Omental fat pad (tissue), 4 donors: ENCODE measurements around the gene GLB1L. TPM values are rescaled to one million over a fixed set of nuclear protein-coding genes. Genes with fewer than 3 reads are reported as not detected.

ENCODE experiments used
- ATAC-seq: fragments of 150-250 bp; one replicate; pipeline ENCODE4 v1.9.1; 2016; ENCODE audit warnings: mild to moderate bottlenecking, moderate library complexity; ENCODE audit not compliant: low FRiP score
- DNase-seq: peaks from one replicate; pipeline ENCODE4 v3.0.0-alpha.2; 2019; ENCODE audit warnings: low spot score
- total RNA-seq, 4 donors: library from RNA; depleted of rRNA; stranded (reverse); fragments of >200 nt; gene quantifications; one replicate each; pipeline ENCODE4 v1.1.0, GENCODE V29; 2016
- TF ChIP-seq, protein P1 (sequence below), 3 donors: fragments of 450-650 bp; IDR thresholded peaks; one replicate each; pipeline ENCODE4 v1.5.1; 2016 to 2017; ENCODE audit warnings: antibody characterized with exemption in 3 of 3, mild to moderate bottlenecking in 3 of 3, moderate library complexity in 2 of 3

Gene GLB1L
- total RNA-seq, 4 donors from 2014 or later = 9.0 to 21.9 (median 12.3) TPM

DNA sequence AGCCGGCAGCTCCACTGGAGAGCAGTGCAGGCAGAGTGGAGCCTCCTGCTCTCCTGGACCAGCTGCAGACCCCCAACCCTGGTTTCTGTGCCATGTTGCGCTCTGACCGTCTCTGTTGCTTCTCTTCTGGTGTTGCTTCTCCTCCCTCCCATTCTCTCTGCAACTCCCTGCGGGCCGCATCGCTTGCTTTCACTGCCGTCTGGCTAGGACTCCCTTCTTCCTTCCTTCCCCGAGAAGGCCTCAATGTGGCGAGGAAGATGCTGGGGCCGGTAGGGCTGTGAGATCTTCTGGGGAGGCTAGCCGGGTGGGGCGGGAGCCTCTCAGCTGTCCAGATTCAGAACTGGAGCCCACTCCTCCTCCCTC is 40.1 kb upstream of the GLB1L start:
- no peak for ATAC-seq
- TF ChIP-seq, protein P1, sequence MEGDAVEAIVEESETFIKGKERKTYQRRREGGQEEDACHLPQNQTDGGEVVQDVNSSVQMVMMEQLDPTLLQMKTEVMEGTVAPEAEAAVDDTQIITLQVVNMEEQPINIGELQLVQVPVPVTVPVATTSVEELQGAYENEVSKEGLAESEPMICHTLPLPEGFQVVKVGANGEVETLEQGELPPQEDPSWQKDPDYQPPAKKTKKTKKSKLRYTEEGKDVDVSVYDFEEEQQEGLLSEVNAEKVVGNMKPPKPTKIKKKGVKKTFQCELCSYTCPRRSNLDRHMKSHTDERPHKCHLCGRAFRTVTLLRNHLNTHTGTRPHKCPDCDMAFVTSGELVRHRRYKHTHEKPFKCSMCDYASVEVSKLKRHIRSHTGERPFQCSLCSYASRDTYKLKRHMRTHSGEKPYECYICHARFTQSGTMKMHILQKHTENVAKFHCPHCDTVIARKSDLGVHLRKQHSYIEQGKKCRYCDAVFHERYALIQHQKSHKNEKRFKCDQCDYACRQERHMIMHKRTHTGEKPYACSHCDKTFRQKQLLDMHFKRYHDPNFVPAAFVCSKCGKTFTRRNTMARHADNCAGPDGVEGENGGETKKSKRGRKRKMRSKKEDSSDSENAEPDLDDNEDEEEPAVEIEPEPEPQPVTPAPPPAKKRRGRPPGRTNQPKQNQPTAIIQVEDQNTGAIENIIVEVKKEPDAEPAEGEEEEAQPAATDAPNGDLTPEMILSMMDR (IDR thresholded peaks at IDR 0.05) = no peak
- no peak for DNase-seq

DNA sequence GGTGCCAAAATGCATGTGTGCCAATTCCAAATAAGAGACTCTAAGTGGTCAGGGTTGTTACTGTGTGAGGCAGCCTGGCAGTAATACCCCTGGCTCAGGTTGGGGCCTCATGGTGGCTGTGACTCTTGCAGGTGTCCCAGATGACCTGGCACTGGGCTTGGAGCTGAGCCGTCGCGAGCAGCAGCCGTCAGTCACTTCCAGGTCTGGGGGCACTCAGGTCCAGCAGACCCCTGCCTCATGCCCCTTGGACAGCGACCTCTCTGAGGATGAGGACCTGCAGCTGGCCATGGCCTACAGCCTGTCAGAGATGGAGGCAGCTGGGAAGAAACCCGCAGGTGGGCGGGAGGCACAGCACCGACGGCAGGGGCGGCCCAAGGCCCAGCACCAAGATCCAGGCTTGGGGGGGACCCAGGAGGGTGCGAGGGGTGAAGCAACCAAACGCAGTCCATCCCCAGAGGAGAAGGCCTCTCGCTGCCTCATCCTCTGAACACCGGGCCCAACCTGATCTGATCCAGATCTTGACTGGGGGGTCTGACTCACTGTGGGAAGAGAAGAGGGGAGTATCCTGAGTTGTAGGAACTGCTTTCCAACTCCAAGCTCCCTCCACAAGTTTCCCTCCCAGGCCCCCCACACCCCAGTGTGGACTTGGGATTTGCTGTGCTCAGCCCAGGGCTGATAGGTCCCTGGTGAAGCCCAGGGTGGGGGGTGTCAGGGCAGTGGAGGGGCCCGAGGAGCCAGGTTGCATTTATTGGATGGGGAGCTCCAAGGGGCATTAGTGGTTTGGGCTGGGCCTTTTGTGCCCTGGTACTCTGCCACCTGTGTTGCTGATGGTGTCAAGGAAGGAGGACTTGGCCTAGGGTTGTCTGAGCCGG is 39.5 kb upstream of the GLB1L start:
- TF ChIP-seq, protein P1 (IDR thresholded peaks at IDR 0.05) = no peak
- no peak for DNase-seq
- no peak for ATAC-seq

DNA sequence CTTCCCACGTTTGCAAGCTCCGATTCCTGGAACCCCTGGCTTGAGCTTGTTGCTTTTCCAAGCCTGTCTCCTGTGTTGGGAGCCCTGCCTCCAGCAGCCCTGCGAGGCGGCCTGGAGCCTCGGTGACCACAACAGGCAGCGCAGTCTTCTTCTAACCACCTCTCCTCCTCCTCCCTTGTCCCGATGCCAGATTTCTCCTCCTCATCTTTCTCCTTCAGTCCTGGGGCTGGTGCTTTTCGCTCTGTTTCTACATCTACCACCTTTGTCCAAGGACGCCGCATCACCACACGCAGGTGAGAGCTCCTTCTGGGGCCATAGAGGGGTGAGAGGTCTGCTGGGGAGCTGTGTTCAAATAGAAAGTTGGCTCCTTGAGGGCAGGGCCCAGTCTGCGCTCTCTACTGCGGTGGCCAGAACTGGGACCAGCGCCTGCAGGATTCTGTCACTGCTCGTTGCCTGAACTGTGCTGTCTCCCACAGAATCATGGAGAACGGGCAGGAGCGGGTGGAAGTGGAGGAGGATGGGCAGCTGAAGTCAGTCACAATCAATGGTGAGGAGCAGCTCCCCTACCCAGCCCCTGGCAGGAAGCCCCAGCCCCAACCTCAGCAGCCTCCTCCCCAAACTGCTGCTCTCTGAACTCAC is 37.8 kb upstream of the GLB1L start:
- ATAC-seq (no peak), DNase-seq (no peak)
- TF ChIP-seq, protein P1 (IDR thresholded peaks at IDR 0.05) = no peak

GRCh38 chr2:219282375-219282774 is 37.1 kb upstream of the GLB1L start:
- DNase-seq = no peak
- TF ChIP-seq, protein P1 (IDR thresholded peaks at IDR 0.05) = no peak
- no peak for ATAC-seq

GRCh38 chr2:219281588-219281987 is 36.3 kb upstream of the GLB1L start:
- TF ChIP-seq, protein P1 (IDR thresholded peaks at IDR 0.05) = no peak
- DNase-seq = no peak
- ATAC-seq = no peak

DNA sequence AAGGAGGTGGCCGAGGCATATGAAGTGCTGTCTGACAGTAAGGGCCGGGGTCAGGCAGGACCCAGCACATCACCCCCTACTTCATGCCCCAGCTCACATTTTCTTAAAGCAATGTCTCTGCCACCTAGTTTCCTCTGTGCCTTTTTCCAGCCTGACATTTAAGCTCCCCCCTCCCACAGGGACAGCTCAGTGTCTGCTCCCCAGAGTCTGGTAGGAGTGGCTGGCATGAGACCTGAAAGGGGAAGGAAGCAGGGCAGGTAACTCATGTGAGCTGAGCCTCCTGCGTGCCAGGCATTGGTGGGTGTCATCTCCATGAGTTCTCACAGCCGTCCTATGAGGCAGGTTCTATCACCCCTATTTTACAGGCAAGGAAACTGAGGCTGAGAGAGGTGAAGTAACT is 35.4 kb upstream of the GLB1L start:
- no peak for ATAC-seq

More for the DNA sequence above, 35.4 kb upstream of the GLB1L start:
- TF ChIP-seq, protein P1 (IDR thresholded peaks at IDR 0.05) = no peak
- DNase-seq = no peak
